ENCODE results near the gene NANS.
"Not testable (repeated sequence)": the region's sequence is repeated elsewhere in the genome, so short reads cannot be mapped to it uniquely, and the experiment has no call there.

NANS gene

GRCh38 chr9:98056269-98057137 is at the start of gene NANS:
Gene NANS, plus strand, starts transcription at chr9:98056732. Its CDS starts 77 bp downstream, at chr9:98056809.
- peak; percentile 72 for DNase-seq

- DNase-seq, result no peak
These were observed 49.1 kb upstream of the NANS start for GRCh38 chr9:98007251-98007928.

- DNase-seq, result no peak
These were observed 47.8 kb upstream of the NANS start for GRCh38 chr9:98008764-98009163.

GRCh38 chr9:98009437-98009836 is 47.1 kb upstream of the NANS start:
- DNase-seq, result no peak

GRCh38 chr9:98009936-98010335 is 46.6 kb upstream of the NANS start:
- no peak for DNase-seq

- no peak for DNase-seq
These were observed 46.1 kb upstream of the NANS start for GRCh38 chr9:98010445-98010844.

GRCh38 chr9:98011122-98011521 is 45.4 kb upstream of the NANS start:
- DNase-seq, result no peak

GRCh38 chr9:98016137-98016680 is 40.3 kb upstream of the NANS start:
- no peak for DNase-seq

- DNase-seq, result no peak
These were observed 39.2 kb upstream of the NANS start for GRCh38 chr9:98017306-98017705.

- DNase-seq, result no peak
These were observed 38.2 kb upstream of the NANS start for GRCh38 chr9:98018347-98018746.

GRCh38 chr9:98019098-98019497 is 37.4 kb upstream of the NANS start:
- no peak for DNase-seq

- DNase-seq, result not testable (repeated sequence)
These were observed 36.7 kb upstream of the NANS start for GRCh38 chr9:98019869-98020268.

- no peak for DNase-seq
These were observed 35.9 kb upstream of the NANS start for GRCh38 chr9:98020476-98021145.

GRCh38 chr9:98021306-98022040 is 35.1 kb upstream of the NANS start:
- no peak for DNase-seq

- DNase-seq, result no peak
These were observed 34.1 kb upstream of the NANS start for GRCh38 chr9:98022447-98022846.

- DNase-seq, result no peak
These were observed 31.8 kb upstream of the NANS start for GRCh38 chr9:98024702-98025101.

GRCh38 chr9:98031169-98031568 is 25.4 kb upstream of the NANS start:
- no peak for DNase-seq

- DNase-seq, result no peak
These were observed 24.6 kb upstream of the NANS start for GRCh38 chr9:98031935-98032334.

- no peak for DNase-seq
These were observed 21.7 kb upstream of the NANS start for GRCh38 chr9:98034593-98035546.

- DNase-seq, result no peak
These were observed 19.2 kb upstream of the NANS start for GRCh38 chr9:98037357-98037756.

GRCh38 chr9:98038958-98039357 is 17.6 kb upstream of the NANS start:
- DNase-seq, result no peak
